Parathyroid adenoma (tissue), 2 donors: ENCODE measurements around the gene GPR137.
A peak's percentile ranks its signal among the peaks of the same experiment; 100 is the strongest.

Experiments used
- H2AFZ ChIP-seq: fragments of 300-600 bp; sonication (generic); one replicate; pipeline ENCODE4 v1.7.0; 2017; ENCODE audit warnings: antibody characterized with exemption, mild to moderate bottlenecking
- H3K27ac ChIP-seq: fragments of 300-600 bp; sonication (generic); one replicate; pipeline ENCODE4 v1.7.0; 2017
- H3K27me3 ChIP-seq: fragments of 300-600 bp; sonication (generic); one replicate; pipeline ENCODE4 v1.7.0; 2017; ENCODE audit warnings: low read length; ENCODE audit not compliant: control insufficient read depth, insufficient read depth
- H3K36me3 ChIP-seq: fragments of 300-600 bp; sonication (generic); one replicate; pipeline ENCODE4 v1.7.0; 2017; ENCODE audit warnings: low read length; ENCODE audit not compliant: control insufficient read depth, insufficient read depth
- H3K4me1 ChIP-seq: fragments of 300-600 bp; sonication (generic); one replicate; pipeline ENCODE4 v1.7.0; 2017; ENCODE audit warnings: control low read depth
- H3K4me2 ChIP-seq: fragments of 300-600 bp; sonication (generic); one replicate; pipeline ENCODE4 v1.7.0; 2017; ENCODE audit warnings: low read length
- H3K4me3 ChIP-seq: fragments of 300-600 bp; sonication (generic); one replicate; pipeline ENCODE4 v1.7.0; 2017; ENCODE audit warnings: low read depth, low read length
- H3K79me2 ChIP-seq: fragments of 300-600 bp; sonication (generic); one replicate; pipeline ENCODE4 v1.7.0; 2017; ENCODE audit warnings: control low read depth
- H3K9ac ChIP-seq: fragments of 300-600 bp; sonication (generic); one replicate; pipeline ENCODE4 v1.7.0; 2017; ENCODE audit warnings: mild to moderate bottlenecking
- H3K9me3 ChIP-seq: fragments of 300-600 bp; sonication (generic); one replicate; pipeline ENCODE4 v1.7.0; 2017; ENCODE audit warnings: low read length; ENCODE audit not compliant: control insufficient read depth
- CTCF ChIP-seq: fragments of 300-600 bp; sonication (generic); IDR thresholded peaks from one replicate; pipeline ENCODE4 v1.7.0; 2017; ENCODE audit warnings: antibody characterized with exemption, mild to moderate bottlenecking
- donor health status: primary hyperparathyroidism.

Gene GPR137

GRCh38 chr11:64266339-64266738, 19.3 kb upstream of the GPR137 start:
- peaks cover 10% of the 10 kb centered on the region for H3K4me1 ChIP-seq
- H3K79me2 ChIP-seq: no peaks in the 10 kb centered on the region
- no peaks in the 10 kb centered on the region for H3K9me3 ChIP-seq
- no peak overlapping the region for H3K4me2 ChIP-seq
- no peak overlapping the region for H3K27ac ChIP-seq
- no peaks in the 10 kb centered on the region for H3K27me3 ChIP-seq
- no peak overlapping the region for H3K4me3 ChIP-seq
- no peak for TF ChIP-seq CTCF
- no peak overlapping the region for H2AFZ ChIP-seq
- H3K36me3 ChIP-seq: no peaks in the 10 kb centered on the region
- H3K9ac ChIP-seq: no peak overlapping the region

- TF ChIP-seq CTCF: no peak
- peaks cover 10% of the 10 kb centered on the region for H3K4me1 ChIP-seq
- H2AFZ ChIP-seq: peak overlapping the region; percentile 5
- H3K4me2 ChIP-seq: peak overlapping the region; percentile 91
- H3K27me3 ChIP-seq: no peaks in the 10 kb centered on the region
- peak overlapping the region; percentile 83 for H3K4me3 ChIP-seq
- no peaks in the 10 kb centered on the region for H3K36me3 ChIP-seq
- no peaks in the 10 kb centered on the region for H3K79me2 ChIP-seq
- no peaks in the 10 kb centered on the region for H3K9me3 ChIP-seq
- peak overlapping the region; percentile 97 for H3K27ac ChIP-seq
- no peak overlapping the region for H3K9ac ChIP-seq
Observed at GRCh38 chr11:64267207-64267945, 18.3 kb upstream of the GPR137 start.

- H3K27me3 ChIP-seq: no peaks in the 10 kb centered on the region
- H3K4me3 ChIP-seq: peak overlapping the region; percentile 83
- no peaks in the 10 kb centered on the region for H3K36me3 ChIP-seq
- peak overlapping the region; percentile 97 for H3K27ac ChIP-seq
- no peaks in the 10 kb centered on the region for H3K79me2 ChIP-seq
- no peak overlapping the region for H3K9ac ChIP-seq
- peak overlapping the region; percentile 91 for H3K4me2 ChIP-seq
- H2AFZ ChIP-seq: peak overlapping the region; percentile 5
- no peaks in the 10 kb centered on the region for H3K9me3 ChIP-seq
- H3K4me1 ChIP-seq: peaks cover 10% of the 10 kb centered on the region
- no peak for TF ChIP-seq CTCF
Observed at GRCh38 chr11:64268025-64268892, 17.4 kb upstream of the GPR137 start.

- Histone ChIP-seq H3K79me2 (no peaks in the 10 kb centered on the region), H3K4me1 (peaks cover 10% of the 10 kb centered on the region)
Observed at GRCh38 chr11:64268893-64269539, 16.6 kb upstream of the GPR137 start.

More at GRCh38 chr11:64268893-64269539, 16.6 kb upstream of the GPR137 start:
- peak overlapping the region; percentile 73 for H2AFZ ChIP-seq
- no peaks in the 10 kb centered on the region for H3K9me3 ChIP-seq
- H3K9ac ChIP-seq: peak overlapping the region; percentile 42
- H3K27ac ChIP-seq: peak overlapping the region; percentile 97
- no peaks in the 10 kb centered on the region for H3K27me3 ChIP-seq
- H3K36me3 ChIP-seq: no peaks in the 10 kb centered on the region
- H3K4me3 ChIP-seq: peak overlapping the region; percentile 83
- TF ChIP-seq CTCF: no peak
- peak overlapping the region; percentile 91 for H3K4me2 ChIP-seq
